B cell (primary cell): Measurements from ENCODE around the gene C11orf91. TPM values are rescaled to one million over a fixed set of nuclear protein-coding genes. Genes with fewer than 3 reads are reported as not detected.

Source experiments
- ATAC-seq: fragments of 200-7000 bp; cut with Tn5 transposase; one replicate; pipeline ENCODE4 v1.10.0; 2021; ENCODE audit warnings: low read depth, mild to moderate bottlenecking, moderate number of reproducible peaks, moderate library complexity
- CTCF ChIA-PET: fragments of 350-600 bp; sonication (Branson Sonifier 250); formaldehyde crosslinking; loops from one replicate; lab custom pipeline; 2021; ENCODE audit warnings: antibody characterized with exemption, inconsistent platforms; lab: Charles Lee
- POLR2A ChIA-PET: fragments of 350-600 bp; sonication (Branson Sonifier 250); formaldehyde crosslinking; loops from one replicate; lab custom pipeline; 2021; ENCODE audit warnings: antibody characterized with exemption; lab: Charles Lee
- DNase-seq: peaks from one replicate; pipeline ENCODE4 v3.0.0; 2013
- H2AFZ ChIP-seq: 2 replicates; pipeline ENCODE4 v1.6.1; 2012; ENCODE audit warnings: mild to moderate bottlenecking, low read depth, low read length; ENCODE audit not compliant: insufficient read depth, poor library complexity, severe bottlenecking
- H3K27ac ChIP-seq, 2 donors: 1 replicate in 1 of 2; 2 replicates in 1 of 2; pipeline ENCODE4 v1.5.1; 2012 to 2013; ENCODE audit warnings: low read length in 2 of 2, mild to moderate bottlenecking in 2 of 2, moderate library complexity in 1 of 2
- H3K27me3 ChIP-seq, 4 experiments: fragments of 200-600 bp in 1 of 4; sonication (generic) in 1 of 4; replicated peaks in 1 of 4; 1 replicate in 2 of 4; 2 replicates in 2 of 4; pipeline versions ENCODE4 v1.6.1 to v1.7.0; 2013 to 2016; ENCODE audit warnings: low read length in 3 of 4, mild to moderate bottlenecking in 2 of 4, mixed read lengths in 1 of 4, moderate library complexity in 1 of 4; ENCODE audit not compliant: insufficient read depth in 4 of 4, control insufficient read depth in 3 of 4; ENCODE audit errors: control extremely low read depth in 1 of 4
- H3K36me3 ChIP-seq, 2 experiments: replicated peaks in 1 of 2; 1 replicate in 1 of 2; 2 replicates in 1 of 2; pipeline versions ENCODE4 v1.6.1 to v1.7.1; 2013; ENCODE audit warnings: low read length in 1 of 2; ENCODE audit not compliant: insufficient read depth in 2 of 2, control insufficient read depth in 1 of 2; ENCODE audit errors: control extremely low read depth in 1 of 2, extremely low read depth in 1 of 2
- H3K4me1 ChIP-seq, 2 donors: fragments of 200-600 bp in 1 of 2; sonication (generic) in 1 of 2; 1 replicate in 1 of 2; 2 replicates in 1 of 2; pipeline versions ENCODE4 v1.5.1 to v1.6.1; 2013 to 2017; ENCODE audit warnings: low read length in 2 of 2; ENCODE audit not compliant: control insufficient read depth in 2 of 2, insufficient read depth in 2 of 2
- H3K4me2 ChIP-seq: replicated peaks from 2 replicates; pipeline ENCODE3; 2012; ENCODE audit warnings: mild to moderate bottlenecking, low read depth, low read length; ENCODE audit not compliant: poor library complexity, severe bottlenecking
- H3K4me3 ChIP-seq, 5 experiments: fragments of 200-600 bp in 1 of 5; sonication (generic) in 1 of 5; 1 replicate in 3 of 5; 2 replicates in 2 of 5; pipeline versions ENCODE4 v1.5.1 to v1.7.0; 2011 to 2016; ENCODE audit warnings: low read length in 4 of 5, mild to moderate bottlenecking in 4 of 5, low read depth in 2 of 5, control low read depth in 1 of 5, moderate library complexity in 1 of 5; ENCODE audit not compliant: insufficient read depth in 1 of 5; ENCODE audit errors: control extremely low read depth in 1 of 5, extremely low read depth in 1 of 5
- H3K79me2 ChIP-seq: fragments of 200-600 bp; sonication (generic); one replicate; pipeline ENCODE4 v1.6.0; 2016; ENCODE audit warnings: low read length; ENCODE audit not compliant: control insufficient read depth, insufficient read depth
- H3K9ac ChIP-seq: fragments of 200-600 bp; sonication (generic); 2 replicates; pipeline ENCODE4 v1.6.1; 2017; ENCODE audit warnings: mild to moderate bottlenecking, low read length, moderate library complexity
- H3K9me3 ChIP-seq, 3 donors: one replicate each; pipeline versions ENCODE4 v1.6.1 to v1.7.1; 2013; ENCODE audit warnings: low read length in 2 of 3; ENCODE audit not compliant: control insufficient read depth in 2 of 3, insufficient read depth in 1 of 3; ENCODE audit errors: control extremely low read depth in 1 of 3
- H4K20me1 ChIP-seq: 2 replicates; pipeline ENCODE4 v1.6.0; 2012; ENCODE audit warnings: mild to moderate bottlenecking, low read length; ENCODE audit not compliant: insufficient read depth, control insufficient read depth, poor library complexity, severe bottlenecking
- H3K27ac Mint-ChIP-seq: one replicate; pipeline ENCODE4 v1.8.0; 2021; ENCODE audit warnings: mixed read lengths
- H3K27me3 Mint-ChIP-seq: one replicate; pipeline ENCODE4 v1.8.0; 2021; ENCODE audit warnings: mixed read lengths
- H3K4me1 Mint-ChIP-seq: one replicate; pipeline ENCODE4 v1.8.0; 2021; ENCODE audit warnings: mixed read lengths
- H3K4me3 Mint-ChIP-seq: one replicate; pipeline ENCODE4 v1.8.0; 2021; ENCODE audit warnings: mixed read lengths
- H3K9me3 Mint-ChIP-seq: one replicate; pipeline ENCODE4 v1.8.0; 2022; ENCODE audit warnings: mixed read lengths; ENCODE audit not compliant: insufficient read depth
- CTCF ChIP-seq: fragments of 200-600 bp; IDR thresholded peaks from one replicate; pipeline ENCODE4 v1.8.0; 2022; ENCODE audit warnings: antibody characterized with exemption, mild to moderate bottlenecking
- EZH2 ChIP-seq: IDR thresholded peaks from 2 replicates; pipeline ENCODE4 v1.6.1; 2012; ENCODE audit warnings: borderline replicate concordance, low read depth, mild to moderate bottlenecking, moderate library complexity, low read length; ENCODE audit not compliant: insufficient read depth, poor library complexity, severe bottlenecking
- WGBS: methylation state at CpG from one replicate; pipeline ENCODE4 v1.1.5; 2013; ENCODE audit warnings: missing lambda C conversion rate; ENCODE audit not compliant: insufficient coverage; 5-methylcytosine and 5-hydroxymethylcytosine counted together
- intact Hi-C: fragments of 100-400 bp; cut with micrococcal nuclease; formaldehyde crosslinking; loops from one replicate; pipeline ENCODE4 v1.10.0; 2022
- polyA plus RNA-seq: library from polyadenylated mRNA; depleted of rRNA; stranded (reverse); fragments of >200 nt; gene quantifications from 2 replicates; pipeline ENCODE4 v1.2.3, GENCODE V29; 2012
- total RNA-seq, 2 donors: library from RNA; stranded (reverse); fragments of 120-200 nt in 1 of 2; gene quantifications; 1 replicate in 1 of 2; 2 replicates in 1 of 2; pipeline versions ENCODE4 v1.2.3 to v1.2.4, GENCODE V29; 2013 to 2022

Gene C11orf91
- total and polyA plus RNA-seq, 2 donors (not counting 1 experiment from before 2014, with no cell fraction given) = not detected

- 83% methylated on average over 1 of the region's 2 CpGs for whole genome bisulfite sequencing
- intact Hi-C loops = no loop called here
- no peak overlapping the region for H3K27ac ChIP-seq
- no peak overlapping the region for H3K27ac Mint-ChIP-seq
- no peak overlapping the region for H3K4me3 Mint-ChIP-seq
- no peaks in the 10 kb centered on the region for H3K27me3 ChIP-seq
- H3K27me3 Mint-ChIP-seq = no peaks in the 10 kb centered on the region
- H3K4me1 Mint-ChIP-seq = peaks cover 20% of the 10 kb centered on the region
- H3K9ac ChIP-seq = no peak overlapping the region
- H3K4me2 ChIP-seq = no peak overlapping the region
- CTCF ChIA-PET = interaction anchor here (1.0 kb wide), 1 partner anchor 360 kb away, joined by 3 read pairs; no protein-coding TSS in a partner anchor
- no peak overlapping the region for H2AFZ ChIP-seq
- peaks cover 19% of the 10 kb centered on the region for H3K79me2 ChIP-seq
- H3K4me3 ChIP-seq = no peak overlapping the region
- peaks cover 0 to 3% of the 10 kb centered on the region in 2 experiments for H3K36me3 ChIP-seq
- POLR2A ChIA-PET = no interaction called here
- no peak for DNase-seq
- no peak for TF ChIP-seq EZH2
- no peak for TF ChIP-seq CTCF
- H3K9me3 Mint-ChIP-seq = no peaks in the 10 kb centered on the region
- no peaks in the 10 kb centered on the region for H3K9me3 ChIP-seq
- peaks cover 5% of the 10 kb centered on the region for H4K20me1 ChIP-seq
- ATAC-seq = no peak
- H3K4me1 ChIP-seq = peaks cover 9% of the 10 kb centered on the region in 2 donors
Measured at GRCh38 chr11:33722590-33723234, 22.1 kb upstream of the C11orf91 start.

- peaks cover 9% of the 10 kb centered on the region in 2 donors for H3K4me1 ChIP-seq
- H3K27ac ChIP-seq = no peak overlapping the region
- peaks cover 19% of the 10 kb centered on the region for H3K79me2 ChIP-seq
- H3K4me3 Mint-ChIP-seq = no peak overlapping the region
- peaks cover 0 to 3% of the 10 kb centered on the region in 2 experiments for H3K36me3 ChIP-seq
- ATAC-seq (no peak), DNase-seq (no peak)
- no peaks in the 10 kb centered on the region for H3K9me3 ChIP-seq
- peaks cover 16% of the 10 kb centered on the region for H3K4me1 Mint-ChIP-seq
- 95% methylated on average over 5 of the region's 5 CpGs for WGBS
- H2AFZ ChIP-seq = no peak overlapping the region
- intact Hi-C loops = no loop called here
- ChIA-PET POLR2A (no interaction called here), CTCF (interaction anchor here (1.0 kb wide), 1 partner anchor 360 kb away, joined by 3 read pairs; no protein-coding TSS in a partner anchor)
- H3K4me2 ChIP-seq = no peak overlapping the region
- no peak overlapping the region for H3K27ac Mint-ChIP-seq
- peaks cover 5% of the 10 kb centered on the region for H4K20me1 ChIP-seq
- no peaks in the 10 kb centered on the region for H3K9me3 Mint-ChIP-seq
- no peak overlapping the region for H3K4me3 ChIP-seq
- TF ChIP-seq CTCF = no peak
- no peak for TF ChIP-seq EZH2
- H3K9ac ChIP-seq = no peak overlapping the region
- no peaks in the 10 kb centered on the region for H3K27me3 Mint-ChIP-seq
- H3K27me3 ChIP-seq = no peaks in the 10 kb centered on the region
Measured at GRCh38 chr11:33721984-33722383, 21.4 kb upstream of the C11orf91 start.
